Osteoblast (primary cell): ENCODE results near the gene MCEE. TPM values are rescaled to one million over a fixed set of nuclear protein-coding genes. Genes with fewer than 3 reads are reported as not detected.
"Not testable (repeated sequence)": the region's sequence is repeated elsewhere in the genome, so short reads cannot be mapped to it uniquely, and the experiment has no call there.

Experiments
- DNase-seq: peaks from one replicate; pipeline ENCODE4 v3.0.0; 2011; ENCODE audit warnings: low spot score, mixed read lengths; ENCODE audit not compliant: insufficient read length; ENCODE audit errors: missing footprints
- H2AFZ ChIP-seq: 2 replicates; pipeline ENCODE4 v1.6.0; 2011; ENCODE audit warnings: mild to moderate bottlenecking, low read length
- H3K27ac ChIP-seq: 2 replicates; pipeline ENCODE4 v1.5.1; 2011; ENCODE audit warnings: mild to moderate bottlenecking, low read depth, low read length, moderate library complexity
- H3K27me3 ChIP-seq: 2 replicates; pipeline ENCODE4 v1.6.0; 2012; ENCODE audit warnings: mild to moderate bottlenecking, control low read depth, inconsistent platforms, low read length, moderate library complexity; ENCODE audit not compliant: insufficient read depth
- H3K36me3 ChIP-seq: 2 replicates; pipeline ENCODE4 v1.5.1; 2011; ENCODE audit warnings: mild to moderate bottlenecking, low read length, control low read depth, moderate library complexity; ENCODE audit not compliant: insufficient read depth
- H3K4me1 ChIP-seq: 2 replicates; pipeline ENCODE4 v1.5.1; 2011; ENCODE audit warnings: mild to moderate bottlenecking, low read length, control low read depth, moderate library complexity; ENCODE audit not compliant: insufficient read depth
- H3K4me2 ChIP-seq: 2 replicates; pipeline ENCODE4 v1.6.0; 2011; ENCODE audit warnings: mild to moderate bottlenecking, low read length; ENCODE audit not compliant: insufficient read depth
- H3K4me3 ChIP-seq: fragments of 200-600 bp; sonication (generic); 3 replicates; pipeline ENCODE4 v1.5.1; 2012; ENCODE audit warnings: mild to moderate bottlenecking, low read length, inconsistent platforms; ENCODE audit not compliant: insufficient read depth
- H3K79me2 ChIP-seq: 2 replicates; pipeline ENCODE4 v1.6.0; 2012; ENCODE audit warnings: mild to moderate bottlenecking, low read length, control low read depth, inconsistent platforms; ENCODE audit not compliant: insufficient read depth
- H3K9me3 ChIP-seq: 2 replicates; pipeline ENCODE4 v1.5.1; 2011; ENCODE audit warnings: low read depth, low read length, control low read depth
- H4K20me1 ChIP-seq: 2 replicates; pipeline ENCODE4 v1.6.0; 2012; ENCODE audit warnings: mild to moderate bottlenecking, low read length, control low read depth; ENCODE audit not compliant: insufficient read depth
- CTCF ChIP-seq: IDR thresholded peaks from 2 replicates; pipeline ENCODE4 v1.5.1; 2011; ENCODE audit warnings: mild to moderate bottlenecking, low read depth, low read length, moderate library complexity; ENCODE audit errors: extremely low read depth
- total RNA-seq: library from RNA; depleted of rRNA; stranded (reverse); fragments of >200 nt; gene quantifications from 2 replicates; pipeline ENCODE4 v1.2.3, GENCODE V29; 2012

The MCEE gene
- total RNA-seq, 1 donor: 21.4 TPM

DNA sequence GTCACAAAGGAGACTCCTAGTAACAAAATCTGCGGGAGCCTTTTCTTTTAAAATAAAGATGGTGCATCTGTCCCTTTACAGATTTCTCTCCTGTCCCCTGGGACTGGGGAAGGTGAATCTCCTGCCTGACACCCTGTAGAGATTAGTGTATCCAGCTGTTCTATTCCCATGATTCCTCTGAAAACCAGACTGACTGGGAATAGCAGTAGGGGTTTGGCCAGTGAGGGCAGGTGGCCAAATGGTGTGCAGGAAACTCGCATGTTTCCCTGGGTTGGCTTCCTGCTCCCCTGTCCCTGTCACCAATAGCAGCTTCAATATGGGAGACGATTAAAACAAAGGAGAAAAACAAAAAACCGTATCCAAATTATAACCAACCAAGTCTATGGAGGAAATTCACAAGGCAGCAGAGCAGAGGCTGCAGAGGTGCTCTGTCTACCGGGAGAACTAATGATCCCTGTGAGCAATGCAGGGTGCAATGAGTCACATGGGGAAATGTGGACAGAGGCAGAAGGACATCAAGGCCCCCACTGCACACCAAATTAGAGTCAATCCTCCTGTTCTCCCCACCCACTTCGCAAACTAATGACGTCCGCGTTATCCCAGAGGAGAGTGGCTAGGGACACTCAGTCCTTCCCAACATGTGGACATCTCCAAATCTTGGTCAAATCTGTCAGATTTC, 44.6 kb downstream of the MCEE start:
- not testable (repeated sequence) for H3K79me2 ChIP-seq, H3K4me2 ChIP-seq, H3K36me3 ChIP-seq, H4K20me1 ChIP-seq, H3K27me3 ChIP-seq, H3K27ac ChIP-seq, H2AFZ ChIP-seq, H3K4me1 ChIP-seq, H3K9me3 ChIP-seq, H3K4me3 ChIP-seq, DNase-seq

DNA sequence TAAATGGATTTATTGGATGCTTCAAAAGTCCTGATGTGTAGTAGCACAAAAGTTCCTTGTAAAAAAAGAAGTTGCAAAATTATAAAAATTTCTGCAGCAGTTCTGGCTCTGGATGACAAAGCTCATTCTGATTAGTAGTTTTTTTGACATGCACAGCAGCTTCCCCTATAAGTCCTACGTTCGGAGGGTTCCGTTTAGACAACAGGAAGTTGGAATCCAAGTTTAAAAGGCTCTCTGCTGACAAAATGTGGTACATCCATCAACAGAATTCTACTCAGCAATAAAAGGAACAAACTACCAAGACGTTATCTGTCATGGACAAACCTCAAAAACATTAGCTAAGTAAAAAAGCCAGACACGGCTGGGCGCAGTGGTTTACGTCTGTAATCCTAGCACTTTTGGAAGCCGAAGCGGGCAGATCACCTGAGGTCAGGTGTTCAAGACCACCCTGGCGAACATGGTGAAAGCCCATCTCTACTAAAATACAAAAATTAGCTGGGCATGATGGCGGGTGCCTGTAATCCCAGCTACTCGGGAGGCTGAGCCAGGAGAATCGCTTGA, 46.2 kb downstream of the MCEE start:
- not testable (repeated sequence) for H2AFZ ChIP-seq, DNase-seq, H3K4me1 ChIP-seq, H3K36me3 ChIP-seq, H3K9me3 ChIP-seq, H3K27ac ChIP-seq, H3K79me2 ChIP-seq, H4K20me1 ChIP-seq, H3K27me3 ChIP-seq
- H3K4me3 ChIP-seq: peak overlapping the region; percentile 47
- H3K4me2 ChIP-seq: peak overlapping the region; percentile 70

DNA sequence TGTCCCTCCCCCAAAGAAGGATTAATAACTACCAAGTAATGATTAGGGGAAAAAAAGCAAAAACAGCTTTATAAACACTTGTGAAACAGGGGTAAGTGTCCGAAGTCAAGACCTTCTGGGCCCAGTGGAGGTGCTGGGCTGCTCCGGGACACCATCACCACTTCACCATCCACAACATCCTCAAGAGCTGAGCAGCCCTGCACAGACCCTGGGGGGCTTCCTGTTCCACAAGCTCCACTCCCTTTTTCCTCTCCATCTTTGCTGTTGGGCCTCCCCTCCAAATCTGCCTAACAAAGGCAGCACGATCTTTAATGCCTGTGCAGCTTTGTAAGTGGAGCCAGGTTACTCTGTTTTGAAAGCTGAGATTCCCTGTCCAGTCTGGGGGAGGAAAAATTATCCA, 46.7 kb downstream of the MCEE start:
- not testable (repeated sequence) for H3K4me2 ChIP-seq, H3K4me3 ChIP-seq, H3K27me3 ChIP-seq, DNase-seq, H3K36me3 ChIP-seq, H3K79me2 ChIP-seq, H2AFZ ChIP-seq, H3K27ac ChIP-seq, H3K9me3 ChIP-seq, H4K20me1 ChIP-seq, H3K4me1 ChIP-seq

GRCh38 chr2:71082402-71083252, 47.4 kb downstream of the MCEE start:
- TF ChIP-seq CTCF: no peak
- no peaks in the 10 kb centered on the region for H3K79me2 ChIP-seq
- no peak overlapping the region for H3K4me3 ChIP-seq
- no peaks in the 10 kb centered on the region for H4K20me1 ChIP-seq
- peaks cover 13% of the 10 kb centered on the region for H3K36me3 ChIP-seq
- H3K4me2 ChIP-seq: no peak overlapping the region
- H3K27ac ChIP-seq: no peak overlapping the region
- no peak overlapping the region for H2AFZ ChIP-seq
- no peak for DNase-seq
- no peaks in the 10 kb centered on the region for H3K4me1 ChIP-seq
- no peaks in the 10 kb centered on the region for H3K27me3 ChIP-seq
- H3K9me3 ChIP-seq: no peaks in the 10 kb centered on the region

- Histone ChIP-seq H3K27ac (no peak overlapping the region), H4K20me1 (peaks cover 4% of the 10 kb centered on the region), H3K4me2 (no peak overlapping the region), H3K79me2 (peaks cover 21% of the 10 kb centered on the region), H3K36me3 (peaks cover 49% of the 10 kb centered on the region), H3K4me3 (no peak overlapping the region), H3K4me1 (no peaks in the 10 kb centered on the region), H3K27me3 (no peaks in the 10 kb centered on the region), H2AFZ (no peak overlapping the region), H3K9me3 (no peaks in the 10 kb centered on the region)
- TF ChIP-seq CTCF: no peak
- DNase-seq: no peak
Measured at GRCh38 chr2:71078624-71079023, 51.4 kb downstream of the MCEE start.
